ENCODE measurements around the gene KATNIP.

DNA sequence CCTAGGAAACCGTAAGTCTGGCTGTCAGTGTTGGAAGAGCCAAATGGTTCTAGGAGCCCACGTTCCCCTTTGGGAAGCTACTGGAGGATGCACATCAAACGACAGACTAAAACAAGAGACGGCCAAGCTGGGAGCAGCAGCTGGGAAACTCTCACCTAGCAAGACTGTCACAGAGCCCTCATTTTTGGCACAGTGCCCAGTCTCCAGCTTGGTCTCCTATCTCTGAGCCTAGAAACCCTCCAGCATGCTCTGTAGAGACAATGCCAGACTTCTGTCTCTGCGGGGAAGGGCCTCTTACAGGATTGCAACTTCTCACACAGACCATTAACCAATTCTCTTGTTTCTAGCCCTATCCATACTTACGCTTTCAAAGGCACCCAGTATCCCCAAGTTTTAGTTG lies 23.8 kb upstream of the KATNIP start:
- no peak for TF ChIP-seq GATA2 (IDR thresholded peaks at IDR 0.05; ENCODE audit: low read depth, low read length)
- no peak for TF ChIP-seq GATA3 (IDR thresholded peaks at IDR 0.05; ENCODE audit: low read depth, low read length)

Measured in SH-SY5Y (cell line).